KG1 (cell line): ENCODE results near the gene HTRA3.

Experiments
- DNase-seq: peaks from one replicate; lab custom pipeline; 2025; lab: John Stamatoyannopoulos, UW

The HTRA3 gene

GRCh38 chr4:8266508-8266907 lies 3.0 kb upstream of the HTRA3 start:
- no peak for DNase-seq

GRCh38 chr4:8267077-8267476 lies 2.5 kb upstream of the HTRA3 start:
- no peak for DNase-seq

GRCh38 chr4:8268211-8268610 lies 1.3 kb upstream of the HTRA3 start:
- DNase-seq: no peak

GRCh38 chr4:8268901-8269534 lies 536 bp upstream of the HTRA3 start:
- DNase-seq: no peak

- DNase-seq: no peak
Measured at GRCh38 chr4:8270418-8270771, 841 bp downstream of the HTRA3 start.

GRCh38 chr4:8270912-8271815 lies 1.6 kb downstream of the HTRA3 start:
- DNase-seq: no peak

- DNase-seq: no peak
Measured at GRCh38 chr4:8271821-8272220, 2.3 kb downstream of the HTRA3 start.

- no peak for DNase-seq
Measured at GRCh38 chr4:8272472-8273428, 3.2 kb downstream of the HTRA3 start.

- no peak for DNase-seq
Measured at GRCh38 chr4:8273450-8273849, 3.9 kb downstream of the HTRA3 start.

- no peak for DNase-seq
Measured at GRCh38 chr4:8274066-8274652, 4.6 kb downstream of the HTRA3 start.

GRCh38 chr4:8274765-8275547 lies 5.4 kb downstream of the HTRA3 start:
- DNase-seq: no peak

- DNase-seq: no peak
Measured at GRCh38 chr4:8275548-8275910, 6.0 kb downstream of the HTRA3 start.

GRCh38 chr4:8276358-8277240 lies 7.0 kb downstream of the HTRA3 start:
- no peak for DNase-seq

- no peak for DNase-seq
Measured at GRCh38 chr4:8277356-8278008, 7.9 kb downstream of the HTRA3 start.

- DNase-seq: no peak
Measured at GRCh38 chr4:8278009-8278395, 8.4 kb downstream of the HTRA3 start.

- DNase-seq: no peak
Measured at GRCh38 chr4:8278421-8279287, 9.1 kb downstream of the HTRA3 start.

GRCh38 chr4:8279321-8280157 lies 10.0 kb downstream of the HTRA3 start:
- DNase-seq: no peak
